NCI-H128 (cell line): ENCODE data around the gene PRAMEF26.
"Not testable (repeated sequence)": the region's sequence is repeated elsewhere in the genome, so short reads cannot be mapped to it uniquely, and the experiment has no call there.

Experiments
- DNase-seq: peaks from one replicate; lab custom pipeline; 2025; ENCODE audit not compliant: unreplicated experiment; lab: John Stamatoyannopoulos, UW

Gene PRAMEF26

DNA sequence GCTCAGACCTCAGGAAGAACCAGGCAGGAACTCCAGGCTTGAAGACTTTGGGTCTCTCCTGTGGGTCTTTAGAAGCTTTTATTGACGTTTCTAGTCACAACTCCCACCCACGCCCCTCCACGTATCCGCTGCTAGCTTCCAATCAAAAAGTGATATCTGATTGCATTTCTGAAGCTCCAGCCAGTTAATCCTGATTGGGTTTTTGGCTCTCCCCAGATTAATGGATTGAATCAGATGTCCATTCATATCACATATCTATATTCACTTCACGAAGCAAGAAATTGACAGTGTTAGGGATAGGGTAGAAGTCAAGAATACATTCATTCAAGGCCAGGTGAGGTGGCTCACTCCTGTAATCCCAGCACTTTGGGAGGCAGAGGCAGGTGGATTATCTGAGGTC lies at the start of gene PRAMEF26:
Gene PRAMEF26, minus strand, starts transcription at position 101 of the 400 bp plus-strand sequence. CDS start 2,914 bp downstream, outside the sequence.
- DNase-seq, result not testable (repeated sequence)

DNA sequence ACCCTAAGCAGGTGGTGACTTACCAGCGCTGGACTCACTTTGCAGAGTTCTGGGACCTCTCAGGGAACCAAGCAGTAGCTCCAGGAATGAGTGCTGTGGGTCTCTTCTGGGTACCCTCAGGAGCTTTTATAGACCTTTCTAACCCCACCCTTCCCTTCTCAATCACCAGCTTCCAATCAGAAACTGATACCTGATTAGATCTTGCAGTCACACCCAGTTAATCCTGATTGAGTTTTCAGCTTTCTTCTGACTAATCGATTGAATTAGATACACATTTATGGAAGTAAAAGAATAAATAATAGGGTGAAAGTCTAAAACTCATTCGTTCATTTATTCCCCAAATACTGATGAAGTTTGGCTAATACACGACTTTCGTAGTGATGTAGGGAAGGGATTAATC lies 45.5 kb upstream of the PRAMEF26 start, which contains the start of gene PRAMEF13:
Gene PRAMEF13, minus strand, starts transcription at position 101 of the 400 bp plus-strand sequence. CDS start 1,820 bp downstream, outside the sequence.
- not testable (repeated sequence) for DNase-seq

DNA sequence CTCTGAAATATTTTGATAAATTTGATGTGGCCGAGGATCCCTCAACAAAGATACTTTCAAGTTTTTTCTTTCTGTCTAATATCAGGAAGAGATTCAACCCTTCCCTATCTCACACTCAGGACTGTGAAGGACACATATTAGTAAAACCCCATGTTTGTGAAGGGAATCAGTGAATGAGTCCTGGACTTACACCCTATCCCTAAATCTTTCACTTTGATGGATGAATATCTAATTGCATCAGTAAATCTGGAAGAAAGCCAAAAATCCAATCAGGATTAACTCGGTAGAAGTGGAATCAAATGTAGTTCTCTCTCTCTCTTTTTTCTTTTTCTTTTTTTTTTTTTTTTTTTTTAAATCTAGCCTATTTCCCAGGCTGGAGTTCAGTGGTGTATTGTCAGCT lies 15.7 kb upstream of the PRAMEF26 start, which contains the start of gene PRAMEF9:
Gene PRAMEF9, plus strand, starts transcription at position 301 of the 400 bp plus-strand sequence. CDS start 3,433 bp downstream, outside the sequence.
- not testable (repeated sequence) for DNase-seq

DNA sequence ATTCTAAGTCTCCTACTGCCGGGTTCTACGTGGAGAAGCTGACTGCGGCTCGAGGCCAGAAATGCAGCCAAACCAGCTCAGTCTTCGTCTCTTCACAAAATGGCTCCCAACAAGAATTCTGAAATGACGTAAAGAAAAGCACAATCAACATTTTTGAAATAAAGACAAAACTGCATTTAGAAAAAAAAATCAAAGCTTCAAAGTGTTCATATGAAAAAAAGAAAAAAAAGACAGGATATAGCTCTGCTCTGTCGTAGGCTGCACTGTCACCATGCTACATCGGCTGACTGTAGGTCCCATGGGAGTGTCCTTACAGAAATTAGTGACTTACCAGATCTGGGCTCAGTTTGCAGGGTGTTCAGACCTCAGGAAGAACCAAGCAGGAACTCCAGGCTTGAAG lies 9.7 kb upstream of the PRAMEF26 start, which contains the start of gene HNRNPCL4:
Gene HNRNPCL4, minus strand, starts transcription at position 101 of the 400 bp plus-strand sequence. CDS start 164 bp downstream, outside the sequence.
- DNase-seq, result not testable (repeated sequence)

DNA sequence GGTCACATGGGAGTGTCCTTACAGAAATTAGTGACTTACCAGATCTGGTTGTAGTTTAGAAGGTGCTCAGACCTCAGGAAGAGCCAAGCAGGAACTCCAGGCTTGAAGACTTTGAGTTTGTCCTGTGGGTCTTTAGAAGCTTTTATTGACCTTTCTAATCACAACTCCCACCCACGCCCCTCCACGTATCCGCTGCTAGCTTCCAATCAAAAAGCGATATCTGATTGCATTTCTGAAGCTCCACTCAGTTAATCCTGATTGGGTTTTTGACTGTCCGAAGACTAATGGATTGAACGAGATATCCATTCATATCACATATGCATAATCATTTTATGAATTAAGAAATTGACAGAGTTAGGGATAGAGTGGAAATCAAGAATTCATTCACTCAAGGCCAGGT lies 39.1 kb downstream of the PRAMEF26 start, which contains the start of gene HNRNPCL2:
Gene HNRNPCL2, minus strand, starts transcription at position 101 of the 400 bp plus-strand sequence. CDS start 454 bp downstream, outside the sequence.
- not testable (repeated sequence) for DNase-seq
